Hepatocyte (in vitro differentiated cells): Measurements from ENCODE around the gene CHRD. TPM values are rescaled to one million over a fixed set of nuclear protein-coding genes. Genes with fewer than 3 reads are reported as not detected.

Source experiments
- DNase-seq: peaks from one replicate; pipeline ENCODE4 v3.0.0-alpha.2; 2016; ENCODE audit warnings: low spot score
- H2AFZ ChIP-seq: fragments of 200-600 bp; sonication (generic); 2 replicates; pipeline ENCODE4 v1.6.0; 2016; ENCODE audit warnings: antibody characterized with exemption, mild to moderate bottlenecking
- H3K27ac ChIP-seq: fragments of 200-600 bp; sonication (generic); 2 replicates; pipeline ENCODE4 v1.5.1; 2016; ENCODE audit warnings: mild to moderate bottlenecking
- H3K27me3 ChIP-seq: fragments of 200-600 bp; sonication (generic); 2 replicates; pipeline ENCODE4 v1.6.1; 2016
- H3K36me3 ChIP-seq: fragments of 200-600 bp; sonication (generic); replicated peaks from 2 replicates; pipeline ENCODE4 v1.5.1; 2016; ENCODE audit warnings: low read depth; ENCODE audit not compliant: insufficient read depth
- H3K4me1 ChIP-seq: fragments of 200-600 bp; sonication (generic); 2 replicates; pipeline ENCODE4 v1.5.1; 2016; ENCODE audit warnings: mild to moderate bottlenecking, moderate library complexity; ENCODE audit not compliant: insufficient read depth
- H3K4me2 ChIP-seq: fragments of 200-600 bp; sonication (generic); 2 replicates; pipeline ENCODE4 v1.6.0; 2016
- H3K4me3 ChIP-seq: fragments of 200-600 bp; sonication (generic); 2 replicates; pipeline ENCODE4 v1.5.1; 2016; ENCODE audit warnings: mild to moderate bottlenecking
- H3K79me2 ChIP-seq: fragments of 200-600 bp; sonication (generic); 2 replicates; pipeline ENCODE4 v1.6.0; 2017; ENCODE audit warnings: mild to moderate bottlenecking
- H3K9me2 ChIP-seq: fragments of 200-600 bp; sonication (generic); replicated peaks from 2 replicates; pipeline ENCODE4 v1.6.0; 2017; ENCODE audit warnings: mild to moderate bottlenecking; ENCODE audit not compliant: insufficient read depth
- H3K9me3 ChIP-seq: fragments of 200-600 bp; sonication (generic); 2 replicates; pipeline ENCODE4 v1.5.1; 2016; ENCODE audit warnings: low read depth, mild to moderate bottlenecking
- H4K20me1 ChIP-seq: fragments of 200-600 bp; sonication (generic); 2 replicates; pipeline ENCODE4 v1.6.0; 2016; ENCODE audit warnings: mild to moderate bottlenecking; ENCODE audit not compliant: insufficient read depth, poor library complexity, severe bottlenecking
- EZH2 ChIP-seq: fragments of 200-600 bp; sonication (generic); IDR thresholded peaks from 2 replicates; pipeline ENCODE4 v1.6.1; 2016; ENCODE audit warnings: antibody characterized with exemption, mild to moderate bottlenecking, borderline replicate concordance
- EZH2phosphoT487 ChIP-seq: fragments of 200-600 bp; sonication (generic); IDR thresholded peaks from one replicate; pipeline ENCODE4 v1.6.1; 2018; ENCODE audit warnings: antibody characterized with exemption, mild to moderate bottlenecking, low read depth, moderate library complexity; ENCODE audit not compliant: unreplicated experiment, severe bottlenecking
- WGBS: methylation state at CpG from one replicate; pipeline ENCODE4 v1.1.6; 2016; ENCODE audit warnings: low lambda C conversion rate; ENCODE audit errors: missing lambda C conversion rate; 5-methylcytosine and 5-hydroxymethylcytosine counted together
- polyA plus RNA-seq: library from polyadenylated mRNA; unstranded; fragments of >200 nt; fragmentation: Nextera tagmentation; extraction: Ambion mirVana; gene quantifications from 2 replicates; pipeline ENCODE4 v1.2.1, GENCODE V29; 2016
- total RNA-seq: library from RNA; depleted of rRNA; stranded (reverse); fragments of >200 nt; gene quantifications from 2 replicates; pipeline ENCODE4 v1.2.3, GENCODE V29; 2014
- TF ChIP-seq, protein P1 (sequence below): fragments of 200-600 bp; sonication (generic); IDR thresholded peaks from 2 replicates; pipeline ENCODE4 v1.5.1; 2016; ENCODE audit warnings: antibody characterized with exemption, mild to moderate bottlenecking; ENCODE audit not compliant: poor library complexity

Gene CHRD
- total and polyA plus RNA-seq, 2 experiments from 2014 or later: 13.6 to 16.1 TPM

DNA sequence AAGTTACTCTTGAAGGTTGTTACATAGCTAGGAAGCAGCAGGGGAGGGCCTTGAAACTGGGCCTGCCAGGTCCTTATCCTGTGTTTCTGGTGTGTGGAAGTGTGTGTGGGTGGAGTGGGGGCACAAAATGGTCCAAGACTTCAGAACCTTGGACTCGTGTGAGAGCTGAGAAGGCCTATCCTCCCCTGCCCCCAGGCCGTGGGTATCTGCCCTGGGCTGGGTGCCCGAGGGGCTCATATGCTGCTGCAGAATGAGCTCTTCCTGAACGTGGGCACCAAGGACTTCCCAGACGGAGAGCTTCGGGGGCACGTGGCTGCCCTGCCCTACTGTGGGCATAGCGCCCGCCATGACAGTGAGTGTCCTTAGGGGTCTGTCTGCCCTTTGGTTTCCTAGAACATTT is 4.5 kb downstream of the CHRD start:
- H3K4me3 ChIP-seq: no peak overlapping the region
- H4K20me1 ChIP-seq: no peaks in the 10 kb centered on the region
- no peaks in the 10 kb centered on the region for H3K36me3 ChIP-seq
- H3K9me3 ChIP-seq: no peaks in the 10 kb centered on the region
- H2AFZ ChIP-seq: no peak overlapping the region
- DNase-seq: no peak
- H3K9me2 ChIP-seq: no peaks in the 10 kb centered on the region
- H3K27me3 ChIP-seq: peaks cover 15% of the 10 kb centered on the region
- H3K27ac ChIP-seq: no peak overlapping the region
- 88% methylated on average over 9 of the region's 9 CpGs for WGBS
- peaks cover 11% of the 10 kb centered on the region for H3K4me1 ChIP-seq
- TF ChIP-seq EZH2 (no peak), EZH2phosphoT487 (no peak)
- TF ChIP-seq, protein P1, sequence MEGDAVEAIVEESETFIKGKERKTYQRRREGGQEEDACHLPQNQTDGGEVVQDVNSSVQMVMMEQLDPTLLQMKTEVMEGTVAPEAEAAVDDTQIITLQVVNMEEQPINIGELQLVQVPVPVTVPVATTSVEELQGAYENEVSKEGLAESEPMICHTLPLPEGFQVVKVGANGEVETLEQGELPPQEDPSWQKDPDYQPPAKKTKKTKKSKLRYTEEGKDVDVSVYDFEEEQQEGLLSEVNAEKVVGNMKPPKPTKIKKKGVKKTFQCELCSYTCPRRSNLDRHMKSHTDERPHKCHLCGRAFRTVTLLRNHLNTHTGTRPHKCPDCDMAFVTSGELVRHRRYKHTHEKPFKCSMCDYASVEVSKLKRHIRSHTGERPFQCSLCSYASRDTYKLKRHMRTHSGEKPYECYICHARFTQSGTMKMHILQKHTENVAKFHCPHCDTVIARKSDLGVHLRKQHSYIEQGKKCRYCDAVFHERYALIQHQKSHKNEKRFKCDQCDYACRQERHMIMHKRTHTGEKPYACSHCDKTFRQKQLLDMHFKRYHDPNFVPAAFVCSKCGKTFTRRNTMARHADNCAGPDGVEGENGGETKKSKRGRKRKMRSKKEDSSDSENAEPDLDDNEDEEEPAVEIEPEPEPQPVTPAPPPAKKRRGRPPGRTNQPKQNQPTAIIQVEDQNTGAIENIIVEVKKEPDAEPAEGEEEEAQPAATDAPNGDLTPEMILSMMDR: no peak
- no peaks in the 10 kb centered on the region for H3K79me2 ChIP-seq
- no peak overlapping the region for H3K4me2 ChIP-seq

DNA sequence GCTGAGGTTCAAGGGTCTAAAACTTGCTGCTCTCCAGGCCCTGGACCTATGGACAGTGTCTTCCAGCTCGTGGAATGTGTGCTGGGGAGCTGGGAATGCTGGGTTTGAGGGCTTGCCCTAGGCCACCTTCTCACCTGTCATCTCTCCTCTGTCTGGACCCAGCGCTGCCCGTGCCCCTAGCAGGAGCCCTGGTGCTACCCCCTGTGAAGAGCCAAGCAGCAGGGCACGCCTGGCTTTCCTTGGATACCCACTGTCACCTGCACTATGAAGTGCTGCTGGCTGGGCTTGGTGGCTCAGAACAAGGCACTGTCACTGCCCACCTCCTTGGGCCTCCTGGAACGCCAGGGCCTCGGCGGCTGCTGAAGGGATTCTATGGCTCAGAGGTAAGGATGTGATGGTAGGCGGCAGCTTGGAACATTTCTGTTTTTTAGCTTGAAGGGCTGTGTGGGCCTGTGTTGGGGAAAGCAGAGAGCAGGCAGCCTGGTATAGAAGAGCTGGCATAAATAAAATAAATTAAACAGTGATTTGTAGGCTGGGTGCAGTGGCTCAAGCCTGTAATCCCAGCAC is 5.1 kb downstream of the CHRD start:
- Histone ChIP-seq H3K9me2 (no peaks in the 10 kb centered on the region), H3K27me3 (peaks cover 15% of the 10 kb centered on the region), H2AFZ (no peak overlapping the region), H3K4me2 (no peak overlapping the region), H3K36me3 (no peaks in the 10 kb centered on the region), H3K9me3 (no peaks in the 10 kb centered on the region), H3K27ac (no peak overlapping the region), H3K4me1 (peaks cover 10% of the 10 kb centered on the region), H3K79me2 (no peaks in the 10 kb centered on the region), H3K4me3 (no peak overlapping the region), H4K20me1 (no peaks in the 10 kb centered on the region)
- no peak for DNase-seq
- no peak for TF ChIP-seq EZH2phosphoT487
- TF ChIP-seq, protein P1: no peak
- 92% methylated on average over 8 of the region's 8 CpGs for WGBS

DNA sequence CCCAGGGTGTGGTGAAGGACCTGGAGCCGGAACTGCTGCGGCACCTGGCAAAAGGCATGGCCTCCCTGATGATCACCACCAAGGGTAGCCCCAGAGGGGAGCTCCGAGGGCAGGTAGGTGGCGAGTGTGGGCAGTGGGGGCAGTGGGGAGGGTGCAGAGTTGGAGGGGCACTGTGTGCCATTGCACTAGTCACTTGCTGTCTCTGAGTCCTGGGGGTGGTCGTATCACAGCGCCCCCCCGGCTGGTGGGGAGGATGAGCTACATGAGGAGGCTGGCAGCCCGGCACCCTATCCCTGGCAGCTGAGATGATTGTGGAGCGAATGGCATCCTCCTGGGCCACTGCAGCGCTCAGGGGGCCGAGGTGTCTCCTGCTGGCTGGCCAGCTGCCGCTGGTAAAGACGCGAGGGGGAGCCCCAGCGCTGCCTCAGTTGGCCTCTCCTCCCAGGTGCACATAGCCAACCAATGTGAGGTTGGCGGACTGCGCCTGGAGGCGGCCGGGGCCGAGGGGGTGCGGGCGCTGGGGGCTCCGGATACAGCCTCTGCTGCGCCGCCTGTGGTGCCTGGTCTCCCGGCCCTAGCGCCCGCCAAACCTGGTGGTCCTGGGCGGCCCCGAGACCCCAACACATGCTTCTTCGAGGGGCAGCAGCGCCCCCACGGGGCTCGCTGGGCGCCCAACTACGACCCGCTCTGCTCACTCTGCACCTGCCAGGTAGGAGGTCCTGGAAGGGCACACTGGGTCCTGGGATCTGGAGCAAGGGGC is 6.4 kb downstream of the CHRD start:
- 94% methylated on average over 22 of the region's 37 CpGs for WGBS
- no peaks in the 10 kb centered on the region for H3K79me2 ChIP-seq
- no peak for DNase-seq
- H3K4me3 ChIP-seq: no peak overlapping the region
- peaks cover 10% of the 10 kb centered on the region for H3K27me3 ChIP-seq
- no peaks in the 10 kb centered on the region for H3K9me2 ChIP-seq
- no peak overlapping the region for H3K4me2 ChIP-seq
- peaks cover 3% of the 10 kb centered on the region for H3K4me1 ChIP-seq
- H4K20me1 ChIP-seq: no peaks in the 10 kb centered on the region
- no peaks in the 10 kb centered on the region for H3K36me3 ChIP-seq
- no peak overlapping the region for H3K27ac ChIP-seq
- H3K9me3 ChIP-seq: no peaks in the 10 kb centered on the region
- TF ChIP-seq, protein P1: no peak
- TF ChIP-seq EZH2 (no peak), EZH2phosphoT487 (no peak)
- no peak overlapping the region for H2AFZ ChIP-seq
